GM18873 (cell line): ENCODE results near the gene PDGFB.

Source experiments
- ATAC-seq: cut with Tn5 transposase; IDR thresholded peaks from one replicate; pipeline ENCODE4 v1.9.1; 2021; ENCODE audit warnings: mild to moderate bottlenecking, moderate library complexity, moderate number of reproducible peaks; ENCODE audit not compliant: unreplicated experiment, low FRiP score

Gene PDGFB

GRCh38 chr22:39255449-39256185, 10.8 kb upstream of the PDGFB start:
- ATAC-seq: no peak

- ATAC-seq: no peak
Measured at GRCh38 chr22:39254789-39255298, 10.1 kb upstream of the PDGFB start.

GRCh38 chr22:39254122-39254521, 9.3 kb upstream of the PDGFB start:
- no peak for ATAC-seq

GRCh38 chr22:39253435-39254070, 8.8 kb upstream of the PDGFB start:
- ATAC-seq: no peak

- ATAC-seq: no peak
Measured at GRCh38 chr22:39252461-39253434, 8.0 kb upstream of the PDGFB start.

- ATAC-seq: no peak
Measured at GRCh38 chr22:39251762-39252460, 7.1 kb upstream of the PDGFB start.

- no peak for ATAC-seq
Measured at GRCh38 chr22:39250838-39251237, 6.1 kb upstream of the PDGFB start.

- ATAC-seq: no peak
Measured at GRCh38 chr22:39250131-39250530, 5.3 kb upstream of the PDGFB start.

- no peak for ATAC-seq
Measured at GRCh38 chr22:39249086-39249704, 4.4 kb upstream of the PDGFB start.

- no peak for ATAC-seq
Measured at GRCh38 chr22:39248254-39248653, 3.5 kb upstream of the PDGFB start.

GRCh38 chr22:39247361-39247760, 2.6 kb upstream of the PDGFB start:
- ATAC-seq: no peak

GRCh38 chr22:39246690-39247332, 2.0 kb upstream of the PDGFB start:
- ATAC-seq: no peak

GRCh38 chr22:39246217-39246616, 1.4 kb upstream of the PDGFB start:
- ATAC-seq: no peak

GRCh38 chr22:39245130-39246039, 603 bp upstream of the PDGFB start:
- ATAC-seq: no peak

- ATAC-seq: no peak
Measured at GRCh38 chr22:39244136-39244495, 666 bp downstream of the PDGFB start.

- ATAC-seq: no peak
Measured at GRCh38 chr22:39243439-39244135, 1.2 kb downstream of the PDGFB start.

- no peak for ATAC-seq
Measured at GRCh38 chr22:39242595-39243438, 2.0 kb downstream of the PDGFB start.
